ENCODE measurements around the gene ZBBX. TPM values are rescaled to one million over a fixed set of nuclear protein-coding genes. Genes with fewer than 3 reads are reported as not detected.

Gene ZBBX
- total RNA-seq, 1 experiment from 2014 or later = not detected

GRCh38 chr3:167246252-167246651 lies 133.8 kb downstream of the ZBBX start:
- Histone ChIP-seq H3K27ac (ENCODE audit: low read depth, low read length, poor library complexity, severe bottlenecking) (no peak overlapping the region), H3K4me1 (ENCODE audit: insufficient read depth, low read length, poor library complexity, severe bottlenecking) (no peaks in the 10 kb centered on the region), H3K36me3 (ENCODE audit: insufficient read depth, low read length, poor library complexity, severe bottlenecking) (no peaks in the 10 kb centered on the region), H3K27me3 (replicated peaks; ENCODE audit: insufficient read depth, low read depth, low read length, poor library complexity) (no peaks in the 10 kb centered on the region), H3K9me3 (ENCODE audit: low read depth, low read length, poor library complexity, severe bottlenecking) (no peaks in the 10 kb centered on the region), H3K4me3 (ENCODE audit: low read depth, low read length, poor library complexity, severe bottlenecking) (no peak overlapping the region)
- intact Hi-C loops (cut with micrococcal nuclease; ENCODE audit: unreplicated experiment) = no loop called here
- BruUV-seq (replicated peaks) = no TSS peak
- ChIA-PET CTCF (no interaction called here), POLR2A (ENCODE audit: low non-redundant PET) (no interaction called here)
- no peak for DNase-seq (ENCODE audit: low spot score)
- TF ChIP-seq EZH2 (IDR thresholded peaks at IDR 0.05; ENCODE audit: borderline replicate concordance, low read depth, low read length, poor library complexity, severe bottlenecking) = no peak
- TF ChIP-seq, protein P1, sequence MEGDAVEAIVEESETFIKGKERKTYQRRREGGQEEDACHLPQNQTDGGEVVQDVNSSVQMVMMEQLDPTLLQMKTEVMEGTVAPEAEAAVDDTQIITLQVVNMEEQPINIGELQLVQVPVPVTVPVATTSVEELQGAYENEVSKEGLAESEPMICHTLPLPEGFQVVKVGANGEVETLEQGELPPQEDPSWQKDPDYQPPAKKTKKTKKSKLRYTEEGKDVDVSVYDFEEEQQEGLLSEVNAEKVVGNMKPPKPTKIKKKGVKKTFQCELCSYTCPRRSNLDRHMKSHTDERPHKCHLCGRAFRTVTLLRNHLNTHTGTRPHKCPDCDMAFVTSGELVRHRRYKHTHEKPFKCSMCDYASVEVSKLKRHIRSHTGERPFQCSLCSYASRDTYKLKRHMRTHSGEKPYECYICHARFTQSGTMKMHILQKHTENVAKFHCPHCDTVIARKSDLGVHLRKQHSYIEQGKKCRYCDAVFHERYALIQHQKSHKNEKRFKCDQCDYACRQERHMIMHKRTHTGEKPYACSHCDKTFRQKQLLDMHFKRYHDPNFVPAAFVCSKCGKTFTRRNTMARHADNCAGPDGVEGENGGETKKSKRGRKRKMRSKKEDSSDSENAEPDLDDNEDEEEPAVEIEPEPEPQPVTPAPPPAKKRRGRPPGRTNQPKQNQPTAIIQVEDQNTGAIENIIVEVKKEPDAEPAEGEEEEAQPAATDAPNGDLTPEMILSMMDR (conservative IDR thresholded peaks at IDR 0.05; ENCODE audit: low read depth, low read length) = no peak

DNA sequence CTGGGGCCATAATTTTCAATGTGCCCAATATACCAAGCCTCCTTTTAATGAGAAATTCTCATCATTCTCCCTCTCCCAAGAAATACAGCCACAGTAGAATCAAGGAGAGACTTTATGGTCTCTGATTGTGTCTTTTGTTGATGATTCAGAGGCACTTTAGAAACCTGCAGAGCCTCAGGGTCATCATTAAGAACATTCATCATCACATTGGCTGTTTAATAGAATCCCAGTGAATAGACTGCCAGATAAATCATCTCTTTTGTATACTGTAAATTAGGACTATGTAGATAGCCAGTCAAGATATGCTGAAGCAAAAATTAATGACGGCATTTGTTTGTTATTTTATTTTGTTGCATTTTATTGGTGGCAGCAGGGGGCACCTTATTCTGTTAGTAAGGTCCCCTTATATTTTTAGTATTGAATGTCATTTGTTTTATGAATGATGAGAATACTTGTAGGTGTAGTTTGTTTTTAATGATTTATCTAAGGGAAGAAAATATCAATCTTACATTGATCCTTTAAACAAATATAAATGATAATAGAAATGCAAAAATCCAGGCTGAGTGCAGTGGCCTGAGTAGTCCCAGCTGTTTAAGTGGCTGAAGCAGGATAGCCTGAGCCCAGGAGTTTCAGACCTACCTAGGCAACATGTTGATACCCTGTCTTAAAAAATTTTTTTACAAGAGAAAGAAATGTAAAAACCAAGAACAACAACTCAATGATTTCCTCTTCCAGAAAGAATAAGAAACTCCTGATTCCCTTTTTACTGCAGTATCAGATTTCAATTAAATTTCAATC lies 138.8 kb downstream of the ZBBX start:
- Histone ChIP-seq H3K4me1 (ENCODE audit: insufficient read depth, low read length, poor library complexity, severe bottlenecking) (no peaks in the 10 kb centered on the region), H3K4me3 (ENCODE audit: low read depth, low read length, poor library complexity, severe bottlenecking) (no peak overlapping the region), H3K27me3 (replicated peaks; ENCODE audit: insufficient read depth, low read depth, low read length, poor library complexity) (no peaks in the 10 kb centered on the region), H3K27ac (ENCODE audit: low read depth, low read length, poor library complexity, severe bottlenecking) (no peak overlapping the region), H3K9me3 (ENCODE audit: low read depth, low read length, poor library complexity, severe bottlenecking) (no peaks in the 10 kb centered on the region), H3K36me3 (ENCODE audit: insufficient read depth, low read length, poor library complexity, severe bottlenecking) (no peaks in the 10 kb centered on the region)
- TF ChIP-seq, protein P1 (conservative IDR thresholded peaks at IDR 0.05; ENCODE audit: low read depth, low read length) = no peak
- ChIA-PET POLR2A (ENCODE audit: low non-redundant PET) (no interaction called here), CTCF (no interaction called here)
- BruUV-seq (replicated peaks) = no TSS peak
- intact Hi-C loops (cut with micrococcal nuclease; ENCODE audit: unreplicated experiment) = no loop called here
- DNase-seq (ENCODE audit: low spot score) = no peak

DNA sequence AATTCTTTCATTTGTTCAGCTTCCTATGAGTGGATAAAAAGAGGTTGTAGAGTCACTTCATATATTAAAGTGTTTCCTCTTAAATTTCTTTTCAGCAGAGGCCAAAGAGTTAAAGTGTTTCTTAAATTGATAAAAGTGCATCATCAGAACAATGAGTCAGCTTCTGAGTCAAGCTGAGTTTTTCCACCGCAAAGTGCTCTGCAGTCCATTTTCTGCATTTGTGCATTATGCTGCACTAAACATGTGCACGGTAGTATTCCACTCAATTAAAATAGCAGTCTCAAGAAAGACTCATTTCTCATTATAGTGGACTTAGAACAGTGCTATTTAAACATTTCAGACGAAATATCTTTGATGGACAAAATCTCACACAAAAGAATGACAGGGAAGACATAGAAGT lies 152.0 kb downstream of the ZBBX start:
- TF ChIP-seq, protein P1 (conservative IDR thresholded peaks at IDR 0.05; ENCODE audit: low read depth, low read length) = no peak
- no peak for TF ChIP-seq EZH2 (IDR thresholded peaks at IDR 0.05; ENCODE audit: borderline replicate concordance, low read depth, low read length, poor library complexity, severe bottlenecking)
- no peak overlapping the region for H3K4me3 ChIP-seq (ENCODE audit: low read depth, low read length, poor library complexity, severe bottlenecking)
- BruUV-seq (replicated peaks) = no TSS peak
- H3K9me3 ChIP-seq (ENCODE audit: low read depth, low read length, poor library complexity, severe bottlenecking) = no peaks in the 10 kb centered on the region
- no peak overlapping the region for H3K27ac ChIP-seq (ENCODE audit: low read depth, low read length, poor library complexity, severe bottlenecking)
- intact Hi-C loops (cut with micrococcal nuclease; ENCODE audit: unreplicated experiment) = no loop called here
- no peaks in the 10 kb centered on the region for H3K36me3 ChIP-seq (ENCODE audit: insufficient read depth, low read length, poor library complexity, severe bottlenecking)
- ChIA-PET CTCF (no interaction called here), POLR2A (ENCODE audit: low non-redundant PET) (no interaction called here)
- no peaks in the 10 kb centered on the region for H3K4me1 ChIP-seq (ENCODE audit: insufficient read depth, low read length, poor library complexity, severe bottlenecking)
- no peaks in the 10 kb centered on the region for H3K27me3 ChIP-seq (replicated peaks; ENCODE audit: insufficient read depth, low read depth, low read length, poor library complexity)
- DNase-seq (ENCODE audit: low spot score) = no peak
